ENCODE results near the gene IRX6. TPM values are rescaled to one million over a fixed set of nuclear protein-coding genes. Genes with fewer than 3 reads are reported as not detected.

Gene IRX6
- total RNA-seq (not detected in 2 replicates), polyA plus RNA-seq (not detected in 2 replicates), polyA minus RNA-seq (ENCODE audit: low replicate concordance) (not detected in 2 replicates)
- polyA plus RNA-seq (2012), result not detected in 2 replicates

- no peak within 1 kb of the TSS for H3K4me2 ChIP-seq (ENCODE audit: extremely low read depth, insufficient read depth, low read length)
- H3K4me3 ChIP-seq (replicated peaks in 1 of 4; ENCODE audit: control extremely low read depth in 1 of 4, insufficient read depth in 1 of 4, low read depth in 3 of 4, low read length in 4 of 4), result no peak within 1 kb of the TSS
Observed at GRCh38 chr16:55323637-55324271, at the start of gene IRX6. IRX6 (plus strand) TSS chr16:55324203; CDS start chr16:55325092, 889 bp downstream.

GRCh38 chr16:55274391-55274790 is 49.6 kb upstream of the IRX6 start:
- no peak for TF ChIP-seq EZH2 (IDR thresholded peaks at IDR 0.05; ENCODE audit: low read length, missing control alignments)
- TF ChIP-seq CTCF (conservative IDR thresholded peaks at IDR 0.05 in 1 of 2, IDR thresholded peaks at IDR 0.05 in 1 of 2; ENCODE audit: low read depth in 1 of 2, low read length in 2 of 2), result no peak
- no peak for DNase-seq (ENCODE audit: low read depth in 2 of 2)

More at GRCh38 chr16:55323637-55324271, at the start of gene IRX6:
- DNase-seq (ENCODE audit: low read depth in 2 of 2), result no peak
- Histone ChIP-seq H3K9ac (ENCODE audit: insufficient read depth, low read length) (no peak within 1 kb of the TSS), H3K4me1 (ENCODE audit: control insufficient read depth, extremely low read depth, insufficient read depth, low read length) (no peaks in the 10 kb centered on the region), H3K27ac (ENCODE audit: insufficient read depth, low read length) (no peak within 1 kb of the TSS), H3K9me3 (ENCODE audit: control insufficient read depth, insufficient read depth, low read depth, low read length) (no peaks in the 10 kb centered on the region), H3K27me3 (ENCODE audit: control insufficient read depth, insufficient read depth, low read length) (peaks cover under 1% of the 10 kb centered on the region), H2AFZ (ENCODE audit: low read length) (no peak within 1 kb of the TSS), H3K79me2 (ENCODE audit: control insufficient read depth, insufficient read depth, low read length) (no peaks in the 10 kb centered on the region), H4K20me1 (ENCODE audit: control insufficient read depth, extremely low read depth, insufficient read depth, low read length) (no peaks in the 10 kb centered on the region), H3K36me3 (ENCODE audit: control insufficient read depth, insufficient read depth, low read length) (no peaks in the 10 kb centered on the region)
- TF ChIP-seq EZH2 (IDR thresholded peaks at IDR 0.05; ENCODE audit: low read length, missing control alignments) (no peak), CTCF (conservative IDR thresholded peaks at IDR 0.05 in 1 of 2, IDR thresholded peaks at IDR 0.05 in 1 of 2; ENCODE audit: low read depth in 1 of 2, low read length in 2 of 2) (no peak)

GRCh38 chr16:55275167-55275566 is 48.8 kb upstream of the IRX6 start:
- Histone ChIP-seq H2AFZ (ENCODE audit: low read length) (no peak overlapping the region), H3K27me3 (ENCODE audit: control insufficient read depth, insufficient read depth, low read length) (no peaks in the 10 kb centered on the region), H3K4me2 (ENCODE audit: extremely low read depth, insufficient read depth, low read length) (no peak overlapping the region), H3K9me3 (ENCODE audit: control insufficient read depth, insufficient read depth, low read depth, low read length) (no peaks in the 10 kb centered on the region), H4K20me1 (ENCODE audit: control insufficient read depth, extremely low read depth, insufficient read depth, low read length) (no peaks in the 10 kb centered on the region), H3K4me1 (ENCODE audit: control insufficient read depth, extremely low read depth, insufficient read depth, low read length) (no peaks in the 10 kb centered on the region), H3K27ac (ENCODE audit: insufficient read depth, low read length) (no peak overlapping the region), H3K36me3 (ENCODE audit: control insufficient read depth, insufficient read depth, low read length) (no peaks in the 10 kb centered on the region), H3K79me2 (ENCODE audit: control insufficient read depth, insufficient read depth, low read length) (no peaks in the 10 kb centered on the region), H3K4me3 (replicated peaks in 1 of 4; ENCODE audit: control extremely low read depth in 1 of 4, insufficient read depth in 1 of 4, low read depth in 3 of 4, low read length in 4 of 4) (no peak overlapping the region), H3K9ac (ENCODE audit: insufficient read depth, low read length) (no peak overlapping the region)
- DNase-seq (ENCODE audit: low read depth in 2 of 2), result no peak
- TF ChIP-seq CTCF (conservative IDR thresholded peaks at IDR 0.05 in 1 of 2, IDR thresholded peaks at IDR 0.05 in 1 of 2; ENCODE audit: low read depth in 1 of 2, low read length in 2 of 2) (no peak), EZH2 (IDR thresholded peaks at IDR 0.05; ENCODE audit: low read length, missing control alignments) (no peak)

More at GRCh38 chr16:55274391-55274790, 49.6 kb upstream of the IRX6 start:
- H3K4me3 ChIP-seq (replicated peaks in 1 of 4; ENCODE audit: control extremely low read depth in 1 of 4, insufficient read depth in 1 of 4, low read depth in 3 of 4, low read length in 4 of 4), result no peak overlapping the region
- H4K20me1 ChIP-seq (ENCODE audit: control insufficient read depth, extremely low read depth, insufficient read depth, low read length), result no peaks in the 10 kb centered on the region
- no peak overlapping the region for H3K4me2 ChIP-seq (ENCODE audit: extremely low read depth, insufficient read depth, low read length)
- no peaks in the 10 kb centered on the region for H3K4me1 ChIP-seq (ENCODE audit: control insufficient read depth, extremely low read depth, insufficient read depth, low read length)
- H3K9me3 ChIP-seq (ENCODE audit: control insufficient read depth, insufficient read depth, low read depth, low read length), result no peaks in the 10 kb centered on the region
- no peak overlapping the region for H2AFZ ChIP-seq (ENCODE audit: low read length)
- H3K79me2 ChIP-seq (ENCODE audit: control insufficient read depth, insufficient read depth, low read length), result no peaks in the 10 kb centered on the region
- no peak overlapping the region for H3K27ac ChIP-seq (ENCODE audit: insufficient read depth, low read length)
- no peaks in the 10 kb centered on the region for H3K36me3 ChIP-seq (ENCODE audit: control insufficient read depth, insufficient read depth, low read length)
- H3K27me3 ChIP-seq (ENCODE audit: control insufficient read depth, insufficient read depth, low read length), result no peaks in the 10 kb centered on the region
- H3K9ac ChIP-seq (ENCODE audit: insufficient read depth, low read length), result no peak overlapping the region
